CD4-positive, alpha-beta T cell (primary cell): ENCODE measurements around the gene TUBA1B. TPM values are rescaled to one million over a fixed set of nuclear protein-coding genes. Genes with fewer than 3 reads are reported as not detected.

ENCODE experiments used
- ATAC-seq: fragments of 200-7000 bp; cut with Tn5 transposase; one replicate; pipeline ENCODE4 v1.10.0; 2022; ENCODE audit warnings: mild to moderate bottlenecking; ENCODE audit not compliant: poor library complexity
- CTCF ChIA-PET: fragments of 350-600 bp; sonication (Branson Sonifier 250); formaldehyde crosslinking; loops from one replicate; lab custom pipeline; 2021; ENCODE audit warnings: antibody characterized with exemption, inconsistent platforms; lab: Charles Lee
- POLR2A ChIA-PET: fragments of 350-600 bp; sonication (Branson Sonifier 250); formaldehyde crosslinking; loops from one replicate; lab custom pipeline; 2021; ENCODE audit warnings: antibody characterized with exemption, inconsistent platforms; lab: Charles Lee
- DNase-seq, 14 experiments: peaks; one replicate each; pipeline ENCODE4 v3.0.0-alpha.2; 2013 to 2020; ENCODE audit warnings: mixed read lengths in 2 of 14
- H3K27ac ChIP-seq, 2 donors: one replicate each; pipeline versions ENCODE4 v1.5.1 to v1.7.0; 2013; ENCODE audit warnings: low read length in 2 of 2, low read depth in 1 of 2, mild to moderate bottlenecking in 1 of 2
- H3K27me3 ChIP-seq, 2 experiments: 1 replicate in 1 of 2; 2 replicates in 1 of 2; pipeline versions ENCODE4 v1.6.1 to v1.7.0; 2013; ENCODE audit warnings: low read length in 2 of 2, control low read depth in 1 of 2, mild to moderate bottlenecking in 1 of 2, moderate library complexity in 1 of 2; ENCODE audit not compliant: insufficient read depth in 2 of 2, control insufficient read depth in 1 of 2
- H3K36me3 ChIP-seq: one replicate; pipeline ENCODE4 v1.6.1; 2013; ENCODE audit warnings: low read length, control low read depth; ENCODE audit not compliant: insufficient read depth
- H3K4me1 ChIP-seq: one replicate; pipeline ENCODE4 v1.6.1; 2013; ENCODE audit warnings: low read length, control low read depth; ENCODE audit not compliant: insufficient read depth
- H3K4me3 ChIP-seq: one replicate; pipeline ENCODE4 v1.5.1; 2013; ENCODE audit warnings: mild to moderate bottlenecking, low read length, moderate library complexity
- H3K9me3 ChIP-seq, 2 experiments: 1 replicate in 1 of 2; 2 replicates in 1 of 2; pipeline versions ENCODE4 v1.6.1 to v1.7.0; 2013; ENCODE audit warnings: low read length in 2 of 2, mild to moderate bottlenecking in 2 of 2, control low read depth in 1 of 2, moderate library complexity in 1 of 2; ENCODE audit not compliant: control insufficient read depth in 1 of 2, insufficient read depth in 1 of 2
- H3K27ac Mint-ChIP-seq: one replicate; pipeline ENCODE4 v1.8.0; 2020; ENCODE audit warnings: mixed read lengths
- H3K27me3 Mint-ChIP-seq: one replicate; pipeline ENCODE4 v1.8.0; 2021; ENCODE audit warnings: mixed read lengths
- H3K36me3 Mint-ChIP-seq: one replicate; pipeline ENCODE4 v1.8.0; 2021; ENCODE audit warnings: low read depth, mixed read lengths
- H3K4me1 Mint-ChIP-seq: one replicate; pipeline ENCODE4 v1.8.0; 2021; ENCODE audit warnings: low read depth, mixed read lengths
- H3K4me3 Mint-ChIP-seq: one replicate; pipeline ENCODE4 v1.8.0; 2020; ENCODE audit warnings: mild to moderate bottlenecking, mixed read lengths
- H3K9me3 Mint-ChIP-seq: one replicate; pipeline ENCODE4 v1.8.0; 2020; ENCODE audit warnings: mixed read lengths
- intact Hi-C, 2 experiments: fragments of 100-400 bp; cut with DNase I in 1 of 2; cut with micrococcal nuclease in 1 of 2; formaldehyde crosslinking; loops; one replicate each; pipeline versions ENCODE4 v1.15.1 to v1.9.0; 2023 to 2025; cut with DNase I, micrococcal nuclease
- total RNA-seq, 174 experiments: library from RNA in 2 of 174; stranded (reverse) in 2 of 174; gene quantifications; one replicate each; pipeline ENCODE4 v1.2.3 and lab custom pipeline; 2021 to 2026
- TF ChIP-seq, protein P1 (sequence below): fragments of 200-600 bp; IDR thresholded peaks from one replicate; pipeline ENCODE4 v1.8.0; 2022; ENCODE audit warnings: antibody characterized with exemption, mild to moderate bottlenecking

TUBA1B gene
- total RNA-seq, 2 experiments from 2014 or later: 116 to 120 TPM

DNA sequence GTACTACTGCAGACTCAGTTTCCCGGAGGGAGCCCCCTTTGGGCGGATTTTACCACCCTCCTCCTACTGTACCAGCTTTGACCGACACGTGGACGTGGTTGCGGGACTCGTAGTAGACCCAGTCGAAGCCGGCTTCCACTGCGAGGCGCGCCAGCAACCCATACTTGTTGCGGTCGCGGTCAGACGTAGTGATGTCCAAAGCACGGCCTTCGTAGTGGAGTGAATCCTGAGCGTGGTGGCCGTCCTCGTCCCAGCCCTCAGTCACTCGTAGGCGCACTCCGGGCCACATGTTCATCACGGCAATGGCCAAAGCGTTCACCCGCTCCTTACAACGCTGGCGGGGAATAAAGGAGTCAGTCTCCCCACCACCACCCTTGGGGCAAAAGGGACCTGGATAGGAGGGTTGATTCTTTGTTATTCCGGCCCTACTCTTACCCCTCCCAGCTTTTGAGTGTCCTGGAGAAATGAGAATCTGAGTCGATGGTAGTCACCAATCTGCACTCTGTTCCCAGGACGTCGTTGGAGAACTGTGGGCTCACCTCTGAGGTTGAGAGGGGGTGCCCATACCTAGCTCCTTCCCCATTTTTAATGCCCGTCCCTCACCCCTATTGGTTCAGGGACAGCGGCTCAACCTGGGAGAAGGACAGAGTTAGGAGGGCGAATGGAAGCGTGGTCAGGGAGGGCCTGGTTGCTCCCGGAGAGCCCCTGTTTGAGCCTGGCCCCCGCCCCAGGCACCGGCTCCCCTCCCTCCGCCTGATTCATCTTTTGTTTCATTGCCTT lies 39.9 kb downstream of the TUBA1B start:
- POLR2A ChIA-PET: interaction anchor here (1.0 to 4.9 kb wide), 5 partner anchors 9 to 239 kb away, joined by 3 to 42 read pairs (median 3); partner anchors contain the start of genes DDX23, TUBA1A and TUBA1B
- TF ChIP-seq, protein P1, sequence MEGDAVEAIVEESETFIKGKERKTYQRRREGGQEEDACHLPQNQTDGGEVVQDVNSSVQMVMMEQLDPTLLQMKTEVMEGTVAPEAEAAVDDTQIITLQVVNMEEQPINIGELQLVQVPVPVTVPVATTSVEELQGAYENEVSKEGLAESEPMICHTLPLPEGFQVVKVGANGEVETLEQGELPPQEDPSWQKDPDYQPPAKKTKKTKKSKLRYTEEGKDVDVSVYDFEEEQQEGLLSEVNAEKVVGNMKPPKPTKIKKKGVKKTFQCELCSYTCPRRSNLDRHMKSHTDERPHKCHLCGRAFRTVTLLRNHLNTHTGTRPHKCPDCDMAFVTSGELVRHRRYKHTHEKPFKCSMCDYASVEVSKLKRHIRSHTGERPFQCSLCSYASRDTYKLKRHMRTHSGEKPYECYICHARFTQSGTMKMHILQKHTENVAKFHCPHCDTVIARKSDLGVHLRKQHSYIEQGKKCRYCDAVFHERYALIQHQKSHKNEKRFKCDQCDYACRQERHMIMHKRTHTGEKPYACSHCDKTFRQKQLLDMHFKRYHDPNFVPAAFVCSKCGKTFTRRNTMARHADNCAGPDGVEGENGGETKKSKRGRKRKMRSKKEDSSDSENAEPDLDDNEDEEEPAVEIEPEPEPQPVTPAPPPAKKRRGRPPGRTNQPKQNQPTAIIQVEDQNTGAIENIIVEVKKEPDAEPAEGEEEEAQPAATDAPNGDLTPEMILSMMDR: no peak
- Mint-ChIP-seq H3K9me3 (no peaks in the 10 kb centered on the region), H3K4me3 (peak overlapping the region; percentile 54), H3K27me3 (peaks cover 80% of the 10 kb centered on the region), H3K27ac (no peak overlapping the region), H3K36me3 (no peaks in the 10 kb centered on the region), H3K4me1 (peaks cover 75% of the 10 kb centered on the region)
- Histone ChIP-seq H3K4me1 (peaks cover 70% of the 10 kb centered on the region), H3K9me3 (peaks cover 0 to 19% of the 10 kb centered on the region in 2 experiments), H3K4me3 (no peak overlapping the region), H3K27ac (no peak overlapping the region), H3K36me3 (no peaks in the 10 kb centered on the region), H3K27me3 (peaks cover 61 to 67% of the 10 kb centered on the region in 2 experiments)
- intact Hi-C loops: no loop called here
- ATAC-seq: no peak
- CTCF ChIA-PET: interaction anchor here (0.6 to 3.1 kb wide), 12 partner anchors 16 to 239 kb away, joined by 3 to 29 read pairs (median 4); partner anchors contain the start of genes DDX23, LMBR1L, RHEBL1 and TUBA1B
- DNase-seq: peak in 1 of 14 experiments; percentile 31

DNA sequence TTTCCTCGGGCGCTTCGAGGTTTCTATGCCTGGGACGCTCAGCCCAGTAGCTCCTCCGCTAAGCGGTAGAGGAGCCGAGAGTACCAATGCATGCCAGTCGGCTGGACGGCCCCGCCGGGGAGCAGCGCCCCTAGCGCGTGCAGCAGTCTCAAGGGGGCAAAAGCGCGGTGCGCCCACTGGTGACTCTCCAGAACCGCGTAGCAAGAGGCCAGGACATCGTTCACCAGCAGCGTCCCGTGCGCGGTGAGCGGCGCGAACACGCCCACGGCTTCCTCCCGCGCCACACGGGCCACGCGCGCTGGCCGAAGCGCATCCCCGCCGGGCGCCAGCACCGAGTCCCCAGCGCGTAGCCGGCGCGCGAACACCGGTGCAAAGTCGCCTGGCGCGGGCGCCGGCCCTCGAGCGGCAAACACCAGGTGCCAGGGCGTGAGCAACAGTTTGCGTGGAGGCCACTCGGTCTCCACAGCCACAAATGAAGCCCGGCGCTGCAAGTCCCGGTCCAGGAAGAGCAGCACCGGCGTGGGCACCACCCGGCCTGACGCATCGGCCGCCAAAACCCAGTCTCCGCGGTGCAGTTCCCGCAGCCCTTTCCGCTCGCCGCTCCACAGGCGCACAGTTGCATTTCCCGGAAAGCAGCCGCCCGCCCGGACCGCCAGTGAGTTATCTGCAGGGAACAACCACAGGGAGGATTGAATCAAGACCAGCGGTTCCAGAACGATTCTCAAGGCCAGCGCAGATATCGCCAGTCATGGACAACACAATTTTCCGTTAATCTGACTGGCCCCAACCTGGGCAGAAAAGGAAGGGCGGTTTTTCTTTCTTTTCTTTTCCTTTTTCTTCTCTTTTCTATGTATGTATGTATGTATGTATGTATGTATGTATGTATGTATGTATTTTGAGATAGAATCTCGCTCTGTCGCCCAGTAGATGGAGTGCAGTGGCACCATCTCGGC lies 41.1 kb downstream of the TUBA1B start:
- Histone ChIP-seq H3K27ac (no peak overlapping the region), H3K36me3 (no peaks in the 10 kb centered on the region), H3K4me3 (peak overlapping the region; percentile 36), H3K4me1 (peaks cover 70% of the 10 kb centered on the region), H3K9me3 (peaks cover 0 to 19% of the 10 kb centered on the region in 2 experiments), H3K27me3 (peaks cover 61 to 67% of the 10 kb centered on the region in 2 experiments)
- TF ChIP-seq, protein P1: no peak
- no peak overlapping the region for H3K27ac Mint-ChIP-seq
- POLR2A ChIA-PET: interaction anchor here (1.3 to 4.9 kb wide), 8 partner anchors 8 to 145 kb away, joined by 3 to 42 read pairs (median 15); partner anchors contain the start of genes LMBR1L, RHEBL1, TUBA1A and TUBA1B
- ATAC-seq (peak; percentile 7), DNase-seq (peak in 8 of 14 experiments; percentile 18 to 63 (median 45))
- CTCF ChIA-PET: interaction anchor here (0.7 to 3.7 kb wide), 5 partner anchors 9 to 40 kb away, joined by 4 to 46 read pairs (median 29); no protein-coding TSS in a partner anchor
- H3K4me3 Mint-ChIP-seq: peak overlapping the region; percentile 82
- no peaks in the 10 kb centered on the region for H3K36me3 Mint-ChIP-seq
- peaks cover 75% of the 10 kb centered on the region for H3K27me3 Mint-ChIP-seq
- intact Hi-C loops: loop anchor here (2.0 kb wide), 2 partner anchors 25 to 41 kb away; partner anchors contain the start of gene TUBA1B (in 1 of the 2)
- no peaks in the 10 kb centered on the region for H3K9me3 Mint-ChIP-seq
- H3K4me1 Mint-ChIP-seq: peaks cover 68% of the 10 kb centered on the region

DNA sequence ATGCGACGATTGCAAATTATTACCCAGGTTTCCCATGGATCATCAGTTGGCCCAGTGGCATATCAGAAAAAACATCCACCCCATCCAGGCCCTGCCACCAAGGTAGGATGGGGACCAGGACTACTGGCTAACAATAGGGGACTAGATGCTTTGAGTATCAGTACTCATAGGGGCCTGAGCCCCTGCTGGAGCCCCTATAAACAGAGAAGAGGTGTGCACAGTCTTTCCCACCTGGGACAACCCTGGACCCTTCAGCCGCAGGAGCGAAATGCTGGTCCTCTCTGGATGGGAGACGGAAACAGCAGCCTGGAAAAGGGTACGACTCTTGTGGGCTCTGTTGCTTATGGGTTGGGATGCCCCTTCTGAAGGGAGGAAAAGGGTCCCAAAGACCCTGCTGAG lies 42.3 kb downstream of the TUBA1B start:
- no peaks in the 10 kb centered on the region for H3K9me3 Mint-ChIP-seq
- no peak overlapping the region for H3K27ac ChIP-seq
- no peak for ATAC-seq
- no peak for DNase-seq
- TF ChIP-seq, protein P1: no peak
- H3K9me3 ChIP-seq: peaks cover 0 to 17% of the 10 kb centered on the region in 2 experiments
- H3K27ac Mint-ChIP-seq: no peak overlapping the region
- H3K4me3 ChIP-seq: no peak overlapping the region
- ChIA-PET POLR2A (interaction anchor here (0.6 to 2.9 kb wide), 8 partner anchors 9 to 163 kb away, joined by 3 to 30 read pairs (median 12); partner anchors contain the start of genes LMBR1L, RHEBL1, TUBA1A and TUBA1B), CTCF (interaction anchor here (0.7 to 3.7 kb wide), 23 partner anchors 9 to 236 kb away, joined by 3 to 46 read pairs (median 4); partner anchors contain the start of genes PRKAG1, RHEBL1, TUBA1A and TUBA1B)
- H3K4me3 Mint-ChIP-seq: no peak overlapping the region
- H3K4me1 ChIP-seq: peaks cover 61% of the 10 kb centered on the region
- peaks cover 68% of the 10 kb centered on the region for H3K27me3 Mint-ChIP-seq
- no peaks in the 10 kb centered on the region for H3K36me3 ChIP-seq
- H3K27me3 ChIP-seq: peaks cover 54 to 57% of the 10 kb centered on the region in 2 experiments
- intact Hi-C loops: loop anchor here (1.0 to 2.0 kb wide), 4 partner anchors 24 to 146 kb away; partner anchors contain the start of gene TUBA1B (in 1 of the 2)
- no peaks in the 10 kb centered on the region for H3K36me3 Mint-ChIP-seq
- peaks cover 57% of the 10 kb centered on the region for H3K4me1 Mint-ChIP-seq
